ENCODE data around the gene SCEL. TPM values are rescaled to one million over a fixed set of nuclear protein-coding genes. Genes with fewer than 3 reads are reported as not detected.
"Not testable (repeated sequence)": the region's sequence is repeated elsewhere in the genome, so short reads cannot be mapped to it uniquely, and the experiment has no call there.

Gene SCEL
- total RNA-seq, 1 donor from 2014 or later, result not detected

DNA sequence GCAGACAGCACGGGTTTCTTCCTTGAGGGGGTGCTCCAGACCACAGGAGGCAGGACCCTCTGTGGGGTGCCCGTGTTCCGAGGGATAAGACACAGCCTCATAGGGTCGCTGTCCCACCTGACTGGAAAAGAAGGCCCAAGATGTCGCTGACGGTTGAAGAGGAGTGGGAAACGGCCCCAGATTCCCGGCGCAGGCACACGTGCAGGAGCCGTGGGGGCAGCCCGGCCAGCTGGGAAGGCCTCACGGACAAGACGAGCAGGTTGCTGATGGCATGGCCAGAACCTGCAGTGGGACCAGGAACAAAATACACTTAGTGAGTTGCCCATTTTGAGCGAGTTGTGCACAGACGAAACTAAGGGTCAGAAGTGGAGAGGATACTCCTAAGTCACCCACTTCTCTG lies 126.8 kb downstream of the SCEL start:
- not testable (repeated sequence) for DNase-seq (ENCODE audit: low spot score)

DNA sequence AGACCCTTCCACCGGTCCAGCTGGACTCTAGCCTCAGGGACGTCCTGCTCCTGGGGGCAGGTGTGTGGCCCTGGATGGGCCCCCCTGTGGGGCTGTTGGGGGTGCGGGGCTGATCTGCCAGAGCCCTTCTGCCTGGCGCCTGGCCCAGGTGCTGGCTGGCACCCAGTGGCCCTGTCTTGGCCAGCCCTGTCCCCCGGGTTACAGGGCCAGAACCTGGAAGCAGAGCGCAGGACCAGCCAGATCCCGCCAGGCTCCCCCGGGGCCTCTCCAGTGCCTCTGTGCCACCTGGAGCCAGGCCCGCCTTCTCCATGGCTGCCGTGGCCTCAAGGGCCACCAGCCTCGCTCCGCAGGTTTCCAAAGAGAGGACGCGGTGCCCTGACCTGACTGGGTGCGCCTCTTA lies 127.3 kb downstream of the SCEL start:
- DNase-seq (ENCODE audit: low spot score), result not testable (repeated sequence)

- DNase-seq (ENCODE audit: low spot score), result no peak
Measured at GRCh38 chr13:77674852-77675251, 139.3 kb downstream of the SCEL start.

DNA sequence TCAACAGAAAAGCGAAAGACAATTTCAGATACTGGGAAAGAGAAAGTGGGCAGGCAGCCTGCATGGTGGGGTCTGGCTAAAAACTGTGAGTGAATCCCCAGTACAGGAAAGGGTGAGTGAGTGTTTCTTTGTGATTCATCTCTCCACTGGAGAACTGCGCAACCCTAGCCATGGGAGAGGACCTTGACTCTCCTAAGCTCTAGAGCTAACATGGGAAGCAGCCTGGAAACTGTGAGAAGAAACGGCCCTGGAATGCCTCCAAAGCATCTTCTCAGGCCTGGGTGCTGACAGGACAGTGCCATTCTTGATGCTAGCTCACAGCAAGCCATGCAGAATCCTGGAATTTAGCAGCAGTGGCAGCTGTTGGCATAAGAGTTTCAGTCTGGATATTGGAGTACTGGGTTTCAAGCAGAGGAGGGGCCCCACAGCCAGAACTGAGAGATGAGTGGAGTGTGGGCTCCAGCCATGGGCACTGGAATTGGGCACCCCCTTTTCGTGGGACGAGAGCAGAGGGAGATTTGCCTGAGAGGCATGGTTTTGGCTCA lies 143.3 kb downstream of the SCEL start:
- no peak for DNase-seq (ENCODE audit: low spot score)

GRCh38 chr13:77687799-77688198 lies 152.3 kb downstream of the SCEL start:
- no peak for DNase-seq (ENCODE audit: low spot score)

DNA sequence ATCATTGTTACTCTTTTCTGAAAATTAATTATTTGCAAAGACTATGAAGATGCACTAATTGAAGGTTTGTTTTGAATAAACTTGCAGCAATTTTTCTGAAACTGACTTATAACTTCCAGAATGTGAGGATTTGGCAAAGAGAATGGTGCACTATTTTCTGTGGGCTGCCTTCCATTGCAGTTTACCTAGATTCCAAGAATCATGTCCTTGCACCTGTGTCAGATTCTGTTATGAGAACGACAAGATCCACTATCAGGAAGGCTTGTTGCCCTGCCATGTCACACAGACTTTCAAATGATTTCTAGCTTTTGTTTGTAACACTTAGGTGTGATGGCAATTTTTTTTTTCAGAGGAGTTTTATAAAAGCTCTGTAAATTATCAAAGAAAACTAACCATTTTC lies 156.4 kb downstream of the SCEL start:
- no peak for DNase-seq (ENCODE audit: low spot score)

DNA sequence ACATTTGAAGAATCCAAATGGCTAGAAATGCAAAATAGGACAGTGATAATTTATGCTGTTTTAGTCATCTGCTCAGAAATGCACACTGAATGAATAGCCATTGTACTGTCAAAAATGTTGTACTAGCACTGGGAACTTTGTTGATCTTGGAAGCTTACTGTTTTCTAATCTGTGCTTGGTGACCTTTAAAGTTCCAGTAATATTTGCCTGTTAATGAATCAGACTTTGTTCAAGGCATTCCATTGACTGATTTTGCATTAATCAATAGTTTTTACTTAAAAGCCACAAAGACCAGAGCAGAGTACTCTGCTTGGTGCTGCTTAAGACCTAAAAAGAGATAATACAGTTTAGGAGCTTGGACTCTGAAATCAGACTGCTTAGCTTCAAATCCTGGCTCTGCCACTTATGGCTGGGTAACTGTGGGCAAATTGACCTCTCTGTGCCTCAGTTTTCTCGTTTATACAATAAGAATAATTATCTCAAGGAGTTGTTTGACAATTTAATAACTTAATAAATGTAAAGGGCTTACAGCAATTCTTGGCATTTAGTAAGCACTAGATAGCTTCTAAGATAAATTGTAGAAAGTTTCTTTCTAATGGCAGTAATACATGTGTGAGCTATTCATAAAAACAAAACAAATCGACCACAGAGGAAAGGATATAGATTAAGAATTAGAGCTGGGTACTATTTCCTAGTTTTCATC lies 157.4 kb downstream of the SCEL start:
- DNase-seq (ENCODE audit: low spot score), result no peak

DNA sequence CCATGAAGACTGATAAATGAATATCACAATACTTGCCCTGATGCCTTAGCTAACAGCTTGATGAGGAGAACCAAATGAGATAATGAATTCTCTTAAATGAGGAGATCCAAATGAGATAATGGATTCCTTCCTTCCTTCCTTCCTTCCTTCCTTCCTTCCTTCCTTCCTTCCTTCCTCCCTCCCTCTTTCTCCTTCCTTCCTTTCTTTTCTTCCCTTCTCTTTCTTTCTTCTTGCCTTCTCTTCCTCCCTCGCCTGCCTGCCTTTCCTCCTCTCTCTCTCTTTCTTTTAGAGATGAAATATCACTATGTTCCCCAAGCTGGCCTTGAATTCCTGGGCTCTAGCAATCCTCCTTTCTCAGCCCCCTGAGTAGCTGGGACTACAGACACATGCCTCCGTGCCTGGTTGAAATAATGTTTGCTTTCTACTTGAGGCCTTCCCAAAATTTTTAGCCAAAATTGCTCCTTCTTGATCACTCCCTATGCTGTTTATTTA lies 158.0 kb downstream of the SCEL start:
- DNase-seq (ENCODE audit: low spot score), result no peak

Other genes starting within 250 kb of the SCEL start
- 90.3 TPM for gene MYCBP2, start 208.6 kb upstream of the SCEL start, total RNA-seq
- 9.5 TPM for gene SLAIN1, start 162.0 kb downstream of the SCEL start, total RNA-seq

Data from ureter (tissue), 1 donor.